Measurements from ENCODE around the gene LGALS1. TPM values are rescaled to one million over a fixed set of nuclear protein-coding genes. Genes with fewer than 3 reads are reported as not detected.

Gene LGALS1
- total and polyA plus RNA-seq, 9 of the 15 experiments (the other 6 are each of a cell fraction or from before 2014, with no cell fraction given): 160 to 800 (median 330) TPM

DNA sequence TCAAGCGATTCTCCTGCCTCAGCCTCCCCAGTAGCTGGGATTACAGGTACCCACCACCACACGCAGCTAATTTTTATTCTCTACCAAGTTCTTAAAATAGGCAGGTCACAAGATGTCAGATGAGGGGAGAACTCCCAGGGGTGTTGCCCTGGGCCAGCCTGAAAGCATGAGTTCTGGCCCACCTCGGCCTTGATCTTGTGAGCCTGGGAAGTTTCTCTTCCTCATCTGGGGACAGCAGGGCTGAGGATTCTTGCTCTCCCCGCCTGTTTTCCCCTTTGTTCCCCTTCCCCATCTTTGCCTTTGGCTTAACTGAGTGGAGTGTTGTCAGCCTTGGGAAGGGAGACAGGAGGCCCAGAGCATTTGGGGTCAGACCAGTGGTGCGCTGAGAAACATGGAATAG lies 13.4 kb upstream of the LGALS1 start:
- peaks cover 69% of the 10 kb centered on the region for H3K79me2 ChIP-seq (ENCODE audit: control insufficient read depth, insufficient read depth, low read length)
- H3K9me1 ChIP-seq (ENCODE audit: control insufficient read depth, insufficient read depth, low read length): peaks cover 4% of the 10 kb centered on the region
- H4K20me1 ChIP-seq (replicated peaks; ENCODE audit: control insufficient read depth, insufficient read depth, low read length): peaks cover 17% of the 10 kb centered on the region
- H3K4me2 ChIP-seq (ENCODE audit: insufficient read depth, low read length): no peak overlapping the region
- ChIA-PET POLR2A (interaction anchor here (1.7 kb wide), 2 partner anchors 9 to 13 kb away, joined by 10 to 11 read pairs; partner anchors contain the start of gene LGALS1), CTCF (ENCODE audit: low intra/inter-chr PET ratio) (interaction anchor here (0.8 to 1.0 kb wide), 2 partner anchors 20 to 24 kb away, joined by 3 to 4 read pairs; partner anchors contain the start of gene NOL12)
- peaks cover 60% of the 10 kb centered on the region; the same call in 2 of the 3 replicates for H3K36me3 ChIP-seq (ENCODE audit: control insufficient read depth, insufficient read depth, low read length)
- in situ Hi-C loops (cut with MboI): no loop called here
- H3K9me3 ChIP-seq (replicated peaks; ENCODE audit: control insufficient read depth, insufficient read depth, low read depth, low read length): no peaks in the 10 kb centered on the region
- no peak overlapping the region for H3K27ac ChIP-seq (ENCODE audit: extremely low read depth, low read depth, low read length)
- H3K9ac ChIP-seq (ENCODE audit: insufficient read depth in 1 of 2, low read depth in 2 of 2, low read length in 2 of 2): peak overlapping the region in 1 of 2 experiments; percentile 1; a peak in 1 of 4 replicates
- BruUV-seq (replicated peaks): no TSS peak
- H3K4me3 ChIP-seq: no peak overlapping the region
- no peak for FAIRE-seq
- no peak for ATAC-seq
- no peaks in the 10 kb centered on the region for H3K27me3 ChIP-seq (ENCODE audit: control insufficient read depth in 2 of 2, insufficient read depth in 2 of 2, low read length in 2 of 2)
- no peak for DNase-seq (ENCODE audit: extremely low read depth in 1 of 4, low spot score in 3 of 4)
- intact Hi-C loops (cut with micrococcal nuclease): no loop called here
- H3K4me1 ChIP-seq (replicated peaks in 1 of 2; ENCODE audit: control insufficient read depth in 2 of 2, insufficient read depth in 2 of 2, low read length in 2 of 2): peaks cover 20 to 34% of the 10 kb centered on the region in 2 experiments
- H2AFZ ChIP-seq (ENCODE audit: low read depth, low read length): no peak overlapping the region
- WGBS (ENCODE audit: insufficient coverage, low coverage, missing lambda C conversion rate): 100% methylated on average over 3 of the region's 5 CpGs
- no peak for TF ChIP-seq HNRNPL (IDR thresholded peaks at IDR 0.05; ENCODE audit: low read depth, low read length)
- no peak for TF ChIP-seq HMGXB4 (CRISPR knock-in tag; IDR thresholded peaks at IDR 0.05)
- TF ChIP-seq MTF1 (CRISPR knock-in tag; IDR thresholded peaks at IDR 0.05; ENCODE audit: borderline replicate concordance): no peak
- no peak for TF ChIP-seq TAL1 (IDR thresholded peaks at IDR 0.05)
- TF ChIP-seq ZNF175 (CRISPR knock-in tag; IDR thresholded peaks at IDR 0.05; ENCODE audit: low read depth): no peak
- TF ChIP-seq ZNF165 (CRISPR knock-in tag; IDR thresholded peaks at IDR 0.05; ENCODE audit: borderline replicate concordance): no peak
- TF ChIP-seq ETV6 (IDR thresholded peaks at IDR 0.05; ENCODE audit: borderline replicate concordance in 1 of 2, low read depth in 2 of 2, low read length in 1 of 2): no peak
- no peak for TF ChIP-seq ETV6 (CRISPR knock-in tag; IDR thresholded peaks at IDR 0.05; ENCODE audit: borderline replicate concordance)
- no peak for TF ChIP-seq THRA (IDR thresholded peaks at IDR 0.05)
- TF ChIP-seq SPI1 (IDR thresholded peaks at IDR 0.05; ENCODE audit: borderline replicate concordance, low read depth, low read length): no peak
- no peak for TF ChIP-seq THAP7 (CRISPR knock-in tag; IDR thresholded peaks at IDR 0.05)
- no peak for TF ChIP-seq TAF9B (IDR thresholded peaks at IDR 0.05; ENCODE audit: partially characterized antibody)
- no peak for TF ChIP-seq MYBL2 (IDR thresholded peaks at IDR 0.05; ENCODE audit: low read depth)
- TF ChIP-seq MYBL2 (CRISPR knock-in tag; IDR thresholded peaks at IDR 0.05; ENCODE audit: borderline replicate concordance): no peak
- TF ChIP-seq ZNF146 (CRISPR knock-in tag; IDR thresholded peaks at IDR 0.05; ENCODE audit: unreplicated experiment): no peak
- TF ChIP-seq ID3 (CRISPR knock-in tag; IDR thresholded peaks at IDR 0.05): no peak
- no peak for TF ChIP-seq ID3 (tag; IDR thresholded peaks at IDR 0.05)

All from K562 (cell line).